GM19043 (cell line): ENCODE results near the gene GRK4.

Experiments
- ATAC-seq: cut with Tn5 transposase; IDR thresholded peaks from one replicate; pipeline ENCODE4 v1.9.1; 2021; ENCODE audit warnings: low read depth; ENCODE audit not compliant: unreplicated experiment

Gene GRK4

GRCh38 chr4:2996415-2996814, 33.0 kb downstream of the GRK4 start:
- no peak for ATAC-seq

- ATAC-seq = no peak
Observed at GRCh38 chr4:3007724-3008123, 44.4 kb downstream of the GRK4 start.

DNA sequence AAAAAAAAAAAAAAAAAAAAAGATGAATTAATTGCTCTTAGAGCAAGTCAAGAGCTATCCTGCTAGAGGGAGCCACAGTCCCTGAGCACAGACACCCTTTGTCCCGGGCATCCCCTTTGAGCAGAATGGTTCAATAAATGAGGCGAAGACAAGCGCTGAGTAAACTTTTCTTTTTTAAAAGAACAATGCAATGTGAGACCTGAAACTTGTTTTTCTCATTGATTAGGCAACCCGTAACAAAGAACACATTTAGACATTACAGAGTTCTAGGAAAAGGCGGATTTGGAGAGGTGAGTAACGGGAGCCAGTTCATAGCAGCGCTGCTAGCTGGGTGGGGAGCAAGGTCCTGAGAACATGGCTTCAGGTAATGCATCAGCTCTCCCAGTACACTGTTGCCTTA, 46.1 kb downstream of the GRK4 start:
- ATAC-seq = no peak

- ATAC-seq = no peak
Observed at GRCh38 chr4:3010577-3010976, 47.2 kb downstream of the GRK4 start.

DNA sequence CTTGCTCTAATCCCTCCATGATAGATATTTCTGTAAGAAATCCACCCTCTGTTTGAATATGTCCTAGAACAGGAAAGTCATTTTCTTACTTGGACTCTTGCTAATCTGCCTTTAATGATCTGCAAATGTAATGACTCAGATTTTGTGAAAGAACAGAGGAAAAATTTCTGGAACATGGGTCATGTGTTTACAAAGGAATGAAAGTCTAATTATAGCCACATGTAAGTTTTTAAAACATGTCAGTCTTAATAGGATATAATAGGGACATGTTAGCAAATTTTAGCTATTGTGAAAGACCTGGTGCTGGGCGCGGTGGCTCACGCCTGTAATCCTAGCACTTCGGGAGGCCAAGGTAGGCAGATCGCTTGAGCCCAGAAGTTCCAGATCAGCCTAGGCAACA, 47.6 kb downstream of the GRK4 start:
- no peak for ATAC-seq

- no peak for ATAC-seq
Observed at GRCh38 chr4:3011456-3012220, 48.3 kb downstream of the GRK4 start.

DNA sequence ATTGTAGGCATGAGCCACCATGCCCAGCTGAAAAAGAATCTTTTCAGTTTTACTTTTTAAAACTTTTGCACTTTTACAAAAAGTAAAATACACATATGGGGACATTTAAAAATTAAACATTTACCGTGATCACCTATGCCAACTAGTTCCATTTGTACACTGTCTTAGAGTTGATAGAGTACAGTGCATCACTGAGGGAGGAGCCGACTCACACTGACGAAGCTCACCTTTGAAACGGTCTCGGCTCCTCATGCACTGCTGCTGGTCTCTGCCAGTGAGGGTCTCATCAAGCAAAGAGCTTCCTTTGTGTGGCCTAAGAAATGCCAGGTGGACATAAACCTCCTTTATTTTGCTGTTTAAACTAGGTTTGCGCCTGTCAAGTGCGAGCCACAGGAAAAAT, 50.0 kb downstream of the GRK4 start:
- no peak for ATAC-seq

DNA sequence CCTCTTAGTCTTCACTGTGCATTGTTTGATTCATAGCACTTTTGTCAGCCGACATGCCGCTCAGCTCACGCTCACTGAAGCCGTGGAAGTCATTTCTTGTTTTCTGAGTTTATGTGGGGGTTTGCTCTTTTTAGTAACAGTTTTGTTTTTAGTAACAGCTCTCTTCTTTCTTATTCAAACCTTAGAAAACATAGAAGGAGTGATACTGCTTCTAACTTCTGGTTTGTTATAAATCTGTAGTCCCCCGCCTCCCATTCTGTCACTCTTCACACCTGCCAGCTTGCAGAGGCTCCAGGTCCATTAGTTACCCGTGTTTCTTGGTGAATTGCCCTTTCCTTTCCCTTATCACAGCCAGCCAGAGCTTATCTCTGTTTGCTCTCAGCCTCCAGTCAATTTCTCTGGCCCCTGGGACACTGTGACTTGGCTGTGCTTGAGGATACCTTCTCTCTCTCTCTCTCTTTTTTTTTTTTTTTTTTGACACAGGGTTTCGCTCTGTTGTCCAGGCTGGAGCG, 50.5 kb downstream of the GRK4 start:
- ATAC-seq = no peak

- no peak for ATAC-seq
Observed at GRCh38 chr4:3016961-3017360, 53.6 kb downstream of the GRK4 start.

DNA sequence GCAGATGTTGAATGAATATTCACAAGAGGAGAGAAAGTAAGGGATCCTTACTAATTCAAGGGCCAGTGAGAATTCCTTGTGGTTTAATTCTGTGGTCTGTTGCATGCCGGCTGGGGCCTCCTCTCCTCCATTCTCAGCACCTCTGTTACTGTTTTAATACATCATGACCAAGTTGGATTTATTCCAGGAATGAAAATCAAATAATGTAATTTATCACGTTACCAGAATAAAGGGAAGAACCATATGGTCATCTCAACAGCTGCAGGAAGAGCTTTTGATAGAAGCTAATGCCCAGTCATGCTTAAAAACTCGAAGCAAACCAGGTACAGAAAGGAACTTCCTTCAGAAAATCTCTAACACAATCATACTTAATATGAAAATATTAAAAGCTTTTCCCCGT, 54.1 kb downstream of the GRK4 start:
- no peak for ATAC-seq

DNA sequence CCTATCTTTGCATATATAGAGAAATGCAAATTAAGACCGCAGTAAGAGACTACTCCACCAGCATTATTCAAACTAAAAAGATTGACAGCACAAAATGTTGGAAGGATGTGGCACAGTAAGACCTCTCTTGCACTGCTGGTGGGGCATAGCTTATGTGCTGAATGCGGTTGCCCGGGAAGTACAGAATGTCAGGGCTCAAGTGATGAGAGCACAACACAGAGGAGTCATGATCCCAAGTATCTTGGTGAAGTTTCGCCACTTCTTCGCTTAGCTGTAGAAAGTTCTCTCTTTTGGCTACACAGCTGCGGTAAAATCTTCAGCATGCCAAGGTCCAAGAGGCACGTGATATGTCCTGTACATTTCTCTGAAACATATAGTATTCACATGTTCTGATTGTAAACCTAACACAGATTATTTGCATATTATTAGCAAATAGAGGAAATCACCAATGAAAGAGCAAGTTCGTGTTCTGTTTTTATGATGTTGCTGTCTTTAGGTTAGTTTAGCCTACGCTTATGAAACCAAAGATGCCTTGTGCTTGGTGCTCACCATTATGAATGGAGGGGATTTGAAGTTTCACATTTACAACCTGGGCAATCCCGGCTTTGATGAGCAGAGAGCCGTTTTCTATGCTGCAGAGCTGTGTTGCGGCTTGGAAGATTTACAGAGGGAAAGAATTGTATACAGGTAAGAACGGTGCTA, 55.9 kb downstream of the GRK4 start:
- ATAC-seq = no peak

DNA sequence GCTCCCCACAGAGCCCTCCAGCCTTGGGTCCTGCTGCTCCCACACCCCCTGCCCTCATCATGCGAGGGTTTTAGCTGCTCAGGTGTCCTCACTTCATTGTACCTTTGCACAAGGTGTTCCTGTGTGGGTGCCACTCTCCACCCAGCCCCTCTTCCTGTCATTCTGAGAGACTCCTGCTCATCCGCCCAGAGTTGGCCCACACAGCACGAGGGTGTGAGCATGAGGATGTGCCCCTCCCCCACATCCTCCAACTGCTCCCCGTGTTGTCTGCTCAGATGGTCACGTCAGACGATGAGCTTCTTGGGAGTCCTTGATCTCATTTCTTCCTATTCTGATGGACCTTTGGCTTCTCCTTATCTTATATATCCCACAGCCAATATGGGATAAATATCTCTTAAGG, 57.8 kb downstream of the GRK4 start:
- ATAC-seq = no peak

- ATAC-seq = no peak
Observed at GRCh38 chr4:3021627-3022026, 58.3 kb downstream of the GRK4 start.

- no peak for ATAC-seq
Observed at GRCh38 chr4:3022112-3022511, 58.7 kb downstream of the GRK4 start.

DNA sequence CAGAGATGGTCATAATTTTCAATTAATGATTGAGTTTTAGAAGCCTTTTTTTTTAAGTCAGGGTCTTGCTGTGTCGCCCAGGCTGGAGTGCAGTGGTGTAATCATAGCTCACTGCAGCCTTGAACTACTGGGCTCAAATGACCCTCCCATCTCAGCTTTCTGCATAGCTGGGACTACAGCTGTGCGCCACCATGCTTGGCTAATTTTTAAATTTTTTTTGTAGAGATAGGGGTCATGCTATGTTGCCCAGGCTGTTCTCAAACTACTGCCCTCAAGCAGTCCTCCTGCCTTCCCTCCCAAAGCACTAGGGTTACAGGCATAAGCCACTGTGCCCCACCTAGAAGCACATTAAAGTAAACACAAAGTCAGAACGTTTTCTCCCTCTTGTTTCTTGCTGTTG, 59.3 kb downstream of the GRK4 start:
- no peak for ATAC-seq

- ATAC-seq = no peak
Observed at GRCh38 chr4:3025881-3026280, 62.5 kb downstream of the GRK4 start.

- no peak for ATAC-seq
Observed at GRCh38 chr4:3026540-3026939, 63.2 kb downstream of the GRK4 start.

DNA sequence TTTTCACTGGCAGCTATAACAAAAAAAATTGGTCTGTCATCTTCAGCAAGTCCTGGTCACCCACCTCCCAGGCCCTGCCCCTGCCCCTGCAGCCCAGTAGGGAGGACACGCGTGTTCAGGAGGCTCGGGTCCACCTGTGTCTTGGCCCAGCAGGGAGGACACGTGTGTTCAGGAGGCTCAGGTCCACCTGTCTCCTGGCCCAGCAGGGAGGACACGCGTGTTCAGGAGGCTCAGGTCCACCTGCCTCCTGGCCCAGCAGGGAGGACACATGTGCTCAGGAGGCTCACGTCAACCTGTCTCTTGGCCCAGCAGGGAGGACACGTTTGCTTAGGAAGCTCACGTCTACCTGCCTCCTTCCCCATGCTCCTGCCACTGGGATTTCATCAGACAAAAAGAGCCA, 66.1 kb downstream of the GRK4 start:
- no peak for ATAC-seq

GRCh38 chr4:3030566-3031356, 67.4 kb downstream of the GRK4 start:
- ATAC-seq = no peak

DNA sequence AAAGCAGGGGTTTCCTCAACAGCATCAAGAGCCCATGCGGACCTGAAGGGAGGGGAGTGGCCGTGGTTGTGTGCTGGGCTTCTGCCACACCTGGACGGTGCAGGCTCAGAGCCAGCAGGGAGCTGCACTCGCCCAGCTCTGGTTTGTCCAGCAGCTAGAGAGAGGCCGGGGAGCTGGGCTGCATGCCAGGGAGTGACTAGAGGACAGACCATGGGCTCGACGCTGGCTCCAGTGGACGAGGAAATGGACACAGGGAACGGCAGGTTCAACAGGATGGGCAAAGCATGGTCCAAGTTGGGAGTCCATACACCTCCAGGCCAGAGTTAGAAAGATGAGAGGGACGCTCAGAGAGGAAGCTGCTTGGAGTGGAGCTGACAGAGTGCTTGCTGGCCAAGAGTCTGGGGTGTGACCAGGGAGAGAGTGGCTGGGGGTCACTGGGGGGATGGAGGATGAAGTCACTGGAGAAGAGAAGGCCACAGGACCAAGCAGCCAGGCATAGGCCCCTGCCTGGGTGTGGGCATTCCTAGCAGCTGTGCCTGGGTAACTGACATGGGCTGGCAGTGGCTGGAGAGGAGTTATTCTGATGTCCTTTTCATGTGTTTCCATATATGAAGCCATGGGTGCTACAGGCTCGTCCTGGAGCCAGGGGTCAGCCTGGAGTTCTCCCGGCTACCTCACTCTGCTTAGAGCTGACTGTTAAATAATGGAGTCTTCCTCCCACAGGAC, 68.1 kb downstream of the GRK4 start:
- no peak for ATAC-seq

- ATAC-seq = no peak
Observed at GRCh38 chr4:3034231-3034630, 70.9 kb downstream of the GRK4 start.
